Fibroblast of mammary gland (primary cell): ENCODE results near the gene SLC5A1.
"Not testable (repeated sequence)": the region's sequence is repeated elsewhere in the genome, so short reads cannot be mapped to it uniquely, and the experiment has no call there.

Experiments used
- DNase-seq: peaks from one replicate; pipeline ENCODE4 v3.0.0-alpha.2; 2010; ENCODE audit warnings: low read depth
- H3K4me3 ChIP-seq: 2 replicates; pipeline ENCODE4 v1.5.1; 2011; ENCODE audit warnings: low read depth, mild to moderate bottlenecking, low read length, moderate library complexity; ENCODE audit not compliant: control insufficient read depth
- TF ChIP-seq, protein P1 (sequence below): conservative IDR thresholded peaks from 2 replicates; pipeline ENCODE4 v1.5.1; 2011; ENCODE audit warnings: low read depth, low read length, inconsistent platforms; ENCODE audit not compliant: control insufficient read depth, insufficient read depth

Gene SLC5A1

GRCh38 chr22:32140688-32141087 is 97.6 kb downstream of the SLC5A1 start:
- not testable (repeated sequence) for DNase-seq, H3K4me3 ChIP-seq
- TF ChIP-seq, protein P1, sequence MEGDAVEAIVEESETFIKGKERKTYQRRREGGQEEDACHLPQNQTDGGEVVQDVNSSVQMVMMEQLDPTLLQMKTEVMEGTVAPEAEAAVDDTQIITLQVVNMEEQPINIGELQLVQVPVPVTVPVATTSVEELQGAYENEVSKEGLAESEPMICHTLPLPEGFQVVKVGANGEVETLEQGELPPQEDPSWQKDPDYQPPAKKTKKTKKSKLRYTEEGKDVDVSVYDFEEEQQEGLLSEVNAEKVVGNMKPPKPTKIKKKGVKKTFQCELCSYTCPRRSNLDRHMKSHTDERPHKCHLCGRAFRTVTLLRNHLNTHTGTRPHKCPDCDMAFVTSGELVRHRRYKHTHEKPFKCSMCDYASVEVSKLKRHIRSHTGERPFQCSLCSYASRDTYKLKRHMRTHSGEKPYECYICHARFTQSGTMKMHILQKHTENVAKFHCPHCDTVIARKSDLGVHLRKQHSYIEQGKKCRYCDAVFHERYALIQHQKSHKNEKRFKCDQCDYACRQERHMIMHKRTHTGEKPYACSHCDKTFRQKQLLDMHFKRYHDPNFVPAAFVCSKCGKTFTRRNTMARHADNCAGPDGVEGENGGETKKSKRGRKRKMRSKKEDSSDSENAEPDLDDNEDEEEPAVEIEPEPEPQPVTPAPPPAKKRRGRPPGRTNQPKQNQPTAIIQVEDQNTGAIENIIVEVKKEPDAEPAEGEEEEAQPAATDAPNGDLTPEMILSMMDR, result peak; percentile 21

GRCh38 chr22:32142600-32142999 is 99.5 kb downstream of the SLC5A1 start:
- DNase-seq, result no peak
- TF ChIP-seq, protein P1, result no peak
- H3K4me3 ChIP-seq, result no peak overlapping the region

- no peak for DNase-seq
- TF ChIP-seq, protein P1, result no peak
- H3K4me3 ChIP-seq, result no peak overlapping the region
These were observed 101.6 kb downstream of the SLC5A1 start for GRCh38 chr22:32144496-32145274.

- DNase-seq, H3K4me3 ChIP-seq: not testable (repeated sequence)
These were observed 104.1 kb downstream of the SLC5A1 start for GRCh38 chr22:32147128-32147527.

DNA sequence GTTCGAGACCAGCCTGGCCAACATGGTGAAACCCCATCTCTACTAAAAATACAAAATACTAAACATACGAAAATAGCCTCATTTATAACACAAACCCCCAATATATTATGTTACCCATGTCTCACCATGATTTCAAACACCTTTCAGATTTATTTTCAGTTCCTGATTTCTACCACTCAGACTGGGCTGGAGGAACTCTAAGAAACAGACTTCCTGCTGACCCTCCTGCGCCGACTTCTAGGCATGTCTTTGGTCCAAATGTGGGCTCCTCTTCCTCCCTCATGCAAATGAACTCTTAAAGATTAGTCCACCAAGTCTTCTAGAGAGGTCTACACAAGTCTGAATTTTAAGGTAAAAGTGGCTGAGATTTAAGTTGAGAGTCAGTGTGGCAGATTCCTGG is 105.3 kb downstream of the SLC5A1 start:
- not testable (repeated sequence) for DNase-seq, H3K4me3 ChIP-seq

DNA sequence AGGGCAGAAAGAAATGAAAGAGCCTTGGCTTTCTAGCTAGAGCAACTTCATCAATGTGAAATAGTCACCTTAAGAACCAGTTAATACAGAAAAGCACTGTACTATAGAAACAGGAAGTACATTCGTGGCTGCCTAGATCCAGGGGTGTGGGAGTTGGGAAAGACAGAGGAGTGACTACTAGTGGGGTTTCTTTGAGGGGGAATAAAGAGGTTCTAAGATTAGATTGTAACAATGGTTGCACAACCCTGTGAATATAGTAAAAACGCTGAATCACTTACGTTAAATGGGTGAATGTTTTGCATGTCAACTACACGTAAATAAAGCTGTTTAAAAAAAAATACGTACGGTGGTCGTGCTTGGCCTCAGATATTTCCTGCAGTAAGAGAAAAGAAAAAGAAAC is 107.6 kb downstream of the SLC5A1 start:
- DNase-seq, H3K4me3 ChIP-seq: not testable (repeated sequence)

DNA sequence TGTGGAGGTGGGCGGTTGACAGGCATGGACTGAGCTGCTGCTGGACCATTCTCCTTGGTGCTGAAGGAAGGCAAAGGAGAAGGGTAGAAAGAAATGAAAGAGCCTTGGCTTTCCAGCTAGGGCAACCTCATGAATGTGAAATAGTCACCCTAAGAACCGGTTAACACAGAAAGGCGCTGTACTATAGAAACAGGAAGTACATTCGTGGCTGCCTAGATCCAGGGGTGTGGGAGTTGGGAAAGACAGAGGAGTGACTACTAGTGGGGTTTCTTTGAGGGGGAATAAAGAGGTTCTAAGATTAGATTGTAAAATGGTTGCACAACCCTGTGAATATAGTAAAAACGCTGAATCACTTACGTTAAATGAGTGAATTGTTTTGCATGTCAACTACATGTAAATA is 108.6 kb downstream of the SLC5A1 start:
- H3K4me3 ChIP-seq, DNase-seq: not testable (repeated sequence)

GRCh38 chr22:32154727-32155126 is 111.7 kb downstream of the SLC5A1 start:
- DNase-seq, H3K4me3 ChIP-seq: not testable (repeated sequence)

GRCh38 chr22:32157632-32158031 is 114.6 kb downstream of the SLC5A1 start:
- DNase-seq, H3K4me3 ChIP-seq: not testable (repeated sequence)

DNA sequence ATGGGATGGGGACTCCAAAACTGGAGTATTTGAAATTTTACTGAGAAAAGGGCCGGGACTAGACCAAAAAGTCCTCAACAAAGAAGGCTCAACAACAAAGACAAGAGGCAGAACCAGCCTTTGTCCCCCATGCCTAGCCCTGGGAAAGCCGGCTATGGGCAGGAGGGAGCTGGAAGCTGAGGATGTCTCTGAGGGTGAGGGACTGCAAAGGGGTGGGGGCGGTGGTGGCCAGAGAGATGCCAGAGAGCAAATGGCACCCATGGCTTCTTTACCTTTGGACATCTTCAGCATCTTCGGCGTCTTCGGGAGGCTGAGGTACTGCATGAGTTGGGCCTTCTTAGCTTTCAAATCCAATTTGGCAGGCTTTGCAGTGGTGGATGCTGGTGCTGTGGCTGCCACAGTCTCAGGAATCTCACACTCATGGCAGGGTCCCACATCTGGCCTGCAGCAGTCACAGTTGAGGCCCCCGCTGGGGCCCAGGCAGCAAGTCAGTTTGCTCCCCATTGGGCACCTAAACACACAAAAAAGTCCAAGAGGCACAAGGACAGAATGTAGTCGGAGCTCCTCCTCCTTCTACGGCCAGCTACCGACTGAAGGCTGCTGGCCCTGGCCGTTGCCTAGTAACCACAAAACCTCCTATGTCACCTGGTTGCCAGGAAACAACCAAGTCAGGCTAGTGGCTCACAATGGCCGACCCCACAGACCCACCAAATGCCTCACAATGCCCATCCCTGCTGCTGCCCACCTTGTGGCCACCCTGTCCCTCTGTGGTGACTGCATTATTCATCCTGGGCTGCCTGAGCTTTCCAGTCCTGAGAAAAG is 115.9 kb downstream of the SLC5A1 start, which contains the start of gene C22orf42:
C22orf42 (minus strand) TSS at position 592 of the 822 bp plus-strand sequence; CDS start at position 504, 88 bp downstream.
- no peak for DNase-seq
- H3K4me3 ChIP-seq, result no peak within 1 kb of the TSS
- TF ChIP-seq, protein P1, result no peak

DNA sequence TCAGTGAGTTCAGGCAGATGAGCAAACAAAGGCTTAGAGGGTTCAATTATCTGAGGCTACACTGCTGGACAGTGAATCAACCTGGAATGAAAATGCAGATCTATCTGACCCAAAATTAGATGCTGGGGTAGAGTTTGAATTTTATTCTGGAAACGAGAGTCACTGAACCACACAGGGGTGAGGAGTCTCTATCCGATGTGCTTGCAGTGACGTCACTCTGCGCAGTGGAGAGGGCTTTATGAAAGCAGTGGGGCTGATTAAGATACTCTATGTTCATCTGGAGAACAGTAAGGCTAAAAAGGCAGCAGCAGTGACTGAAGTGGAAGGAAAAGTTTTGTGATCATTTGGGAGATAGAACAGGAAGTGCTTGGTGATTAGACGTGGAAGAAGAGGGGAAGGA is 117.3 kb downstream of the SLC5A1 start:
- H3K4me3 ChIP-seq, DNase-seq: not testable (repeated sequence)
